OCI-LY7 (cell line): ENCODE data around the gene EPHA1. TPM values are rescaled to one million over a fixed set of nuclear protein-coding genes. Genes with fewer than 3 reads are reported as not detected.

ENCODE experiments used
- BruUV-seq: library from RNA; stranded (reverse); fragments of 400-500 nt; replicated peaks from 2 replicates; lab custom pipeline; 2021; lab: Mats Ljungman, UMichigan
- CTCF ChIA-PET: fragments of 300-600 bp; sonication (Branson Sonifier 250); formaldehyde crosslinking; loops from one replicate; lab custom pipeline; 2022; ENCODE audit warnings: antibody characterized with exemption; ENCODE audit not compliant: unreplicated experiment; lab: Charles Lee
- POLR2A ChIA-PET: fragments of 300-600 bp; sonication (Branson Sonifier 250); formaldehyde crosslinking; loops from one replicate; lab custom pipeline; 2022; ENCODE audit warnings: antibody characterized with exemption; lab: Charles Lee
- DNase-seq: peaks from one replicate; pipeline ENCODE4 v3.0.0-alpha.2; 2015; ENCODE audit warnings: low spot score
- H2AFZ ChIP-seq: fragments of 200-600 bp; sonication (generic), shearing (Covaris generic); 2 replicates; pipeline ENCODE4 v1.6.1; 2014; ENCODE audit warnings: mild to moderate bottlenecking, antibody characterized with exemption, low read length, moderate library complexity
- H3K27ac ChIP-seq: fragments of 200-600 bp; sonication (generic); 2 replicates; pipeline ENCODE4 v1.5.1; 2014; ENCODE audit warnings: mixed run types, low read depth, mild to moderate bottlenecking, moderate library complexity, low read length, inconsistent platforms; ENCODE audit not compliant: poor library complexity, severe bottlenecking
- H3K36me3 ChIP-seq: fragments of 200-600 bp; sonication (generic); 2 replicates; pipeline ENCODE4 v1.6.1; 2014; ENCODE audit warnings: mild to moderate bottlenecking, antibody characterized with exemption, low read length, moderate library complexity, mixed read lengths; ENCODE audit not compliant: insufficient read depth
- H3K4me1 ChIP-seq: fragments of 200-600 bp; sonication (generic); 2 replicates; pipeline ENCODE4 v1.5.1; 2014; ENCODE audit warnings: mild to moderate bottlenecking, low read length; ENCODE audit not compliant: insufficient read depth, poor library complexity, severe bottlenecking
- H3K4me2 ChIP-seq: fragments of 200-600 bp; sonication (generic); 2 replicates; pipeline ENCODE4 v1.6.1; 2014; ENCODE audit warnings: mild to moderate bottlenecking, low read length
- H3K4me3 ChIP-seq: fragments of 200-600 bp; sonication (generic); 2 replicates; pipeline ENCODE4 v1.5.1; 2014; ENCODE audit warnings: mild to moderate bottlenecking, low read depth, low read length; ENCODE audit not compliant: poor library complexity, severe bottlenecking
- H3K79me2 ChIP-seq: fragments of 200-600 bp; sonication (generic); 2 replicates; pipeline ENCODE4 v1.6.1; 2016; ENCODE audit warnings: low read depth, mild to moderate bottlenecking, low read length, moderate library complexity, mixed read lengths; ENCODE audit not compliant: insufficient read depth
- H3K9me2 ChIP-seq: fragments of 200-600 bp; sonication (generic); 2 replicates; pipeline ENCODE4 v1.6.1; 2016; ENCODE audit warnings: mild to moderate bottlenecking, low read length, mixed read lengths; ENCODE audit not compliant: insufficient read depth
- H3K9me3 ChIP-seq: fragments of 200-600 bp; sonication (generic); 2 replicates; pipeline ENCODE4 v1.6.1; 2014; ENCODE audit warnings: mild to moderate bottlenecking, mixed run types, low read length, mixed read lengths
- H4K20me1 ChIP-seq: fragments of 200-600 bp; sonication (generic); 2 replicates; pipeline ENCODE4 v1.6.1; 2014; ENCODE audit warnings: mild to moderate bottlenecking, antibody characterized with exemption, low read length, moderate library complexity, mixed read lengths; ENCODE audit not compliant: insufficient read depth
- EZH2phosphoT487 ChIP-seq: fragments of 200-600 bp; sonication (generic); IDR thresholded peaks from 2 replicates; pipeline ENCODE4 v1.6.1; 2018; ENCODE audit warnings: low read depth, borderline replicate concordance, mild to moderate bottlenecking, mixed run types, antibody characterized with exemption, low read length, moderate library complexity, mixed read lengths
- intact Hi-C: fragments of 100-400 bp; cut with micrococcal nuclease; formaldehyde crosslinking; loops from one replicate; pipeline ENCODE4 v1.10.0; 2022; ENCODE audit not compliant: unreplicated experiment
- total RNA-seq, 2 experiments: library from RNA; depleted of rRNA in 1 of 2; stranded (reverse); fragments of >200 nt in 1 of 2; shearing (Covaris generic) in 1 of 2; gene quantifications; 2 replicates each; pipeline ENCODE4 v1.2.3, GENCODE V29; 2014 to 2022
- TF ChIP-seq, protein P1 (sequence below): fragments of 200-600 bp; sonication (generic); conservative IDR thresholded peaks from 2 replicates; pipeline ENCODE4 v1.5.1; 2014; ENCODE audit warnings: mild to moderate bottlenecking, antibody characterized with exemption, low read length, moderate library complexity, mixed read lengths

EPHA1 gene
- total RNA-seq, 2 experiments from 2014 or later = not detected

DNA sequence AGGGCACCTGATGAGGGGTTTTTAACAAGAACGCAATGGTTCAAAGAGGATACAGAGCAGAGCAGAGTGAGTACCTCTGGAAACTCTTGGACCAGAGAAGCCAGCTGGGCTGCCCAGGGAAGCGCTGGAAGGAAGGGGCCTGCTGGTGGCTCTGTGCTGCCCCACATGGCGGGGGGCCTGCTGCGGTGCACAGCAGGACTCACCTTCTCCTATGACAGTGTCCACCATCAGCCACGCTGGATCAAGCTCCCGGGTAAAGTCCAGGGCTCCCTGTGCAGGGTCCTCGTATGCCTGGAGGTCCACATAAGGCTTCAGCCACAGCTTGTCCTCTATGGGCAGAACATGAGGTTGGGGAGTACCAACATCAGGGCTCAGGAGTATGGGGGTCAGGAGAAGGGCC lies 12.5 kb downstream of the EPHA1 start:
- intact Hi-C loops = no loop called here
- TF ChIP-seq EZH2phosphoT487 = no peak
- TF ChIP-seq, protein P1, sequence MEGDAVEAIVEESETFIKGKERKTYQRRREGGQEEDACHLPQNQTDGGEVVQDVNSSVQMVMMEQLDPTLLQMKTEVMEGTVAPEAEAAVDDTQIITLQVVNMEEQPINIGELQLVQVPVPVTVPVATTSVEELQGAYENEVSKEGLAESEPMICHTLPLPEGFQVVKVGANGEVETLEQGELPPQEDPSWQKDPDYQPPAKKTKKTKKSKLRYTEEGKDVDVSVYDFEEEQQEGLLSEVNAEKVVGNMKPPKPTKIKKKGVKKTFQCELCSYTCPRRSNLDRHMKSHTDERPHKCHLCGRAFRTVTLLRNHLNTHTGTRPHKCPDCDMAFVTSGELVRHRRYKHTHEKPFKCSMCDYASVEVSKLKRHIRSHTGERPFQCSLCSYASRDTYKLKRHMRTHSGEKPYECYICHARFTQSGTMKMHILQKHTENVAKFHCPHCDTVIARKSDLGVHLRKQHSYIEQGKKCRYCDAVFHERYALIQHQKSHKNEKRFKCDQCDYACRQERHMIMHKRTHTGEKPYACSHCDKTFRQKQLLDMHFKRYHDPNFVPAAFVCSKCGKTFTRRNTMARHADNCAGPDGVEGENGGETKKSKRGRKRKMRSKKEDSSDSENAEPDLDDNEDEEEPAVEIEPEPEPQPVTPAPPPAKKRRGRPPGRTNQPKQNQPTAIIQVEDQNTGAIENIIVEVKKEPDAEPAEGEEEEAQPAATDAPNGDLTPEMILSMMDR = no peak
- Histone ChIP-seq H3K4me2 (no peak overlapping the region), H3K4me1 (no peaks in the 10 kb centered on the region), H3K9me2 (no peaks in the 10 kb centered on the region), H3K9me3 (no peaks in the 10 kb centered on the region), H4K20me1 (no peaks in the 10 kb centered on the region; the same call in 1 of the 2 replicates), H3K79me2 (no peaks in the 10 kb centered on the region), H2AFZ (no peak overlapping the region), H3K36me3 (no peaks in the 10 kb centered on the region), H3K27ac (no peak overlapping the region), H3K4me3 (no peak overlapping the region)
- DNase-seq = no peak
- no TSS peak for BruUV-seq
- CTCF ChIA-PET = no interaction called here
- POLR2A ChIA-PET = no interaction called here

DNA sequence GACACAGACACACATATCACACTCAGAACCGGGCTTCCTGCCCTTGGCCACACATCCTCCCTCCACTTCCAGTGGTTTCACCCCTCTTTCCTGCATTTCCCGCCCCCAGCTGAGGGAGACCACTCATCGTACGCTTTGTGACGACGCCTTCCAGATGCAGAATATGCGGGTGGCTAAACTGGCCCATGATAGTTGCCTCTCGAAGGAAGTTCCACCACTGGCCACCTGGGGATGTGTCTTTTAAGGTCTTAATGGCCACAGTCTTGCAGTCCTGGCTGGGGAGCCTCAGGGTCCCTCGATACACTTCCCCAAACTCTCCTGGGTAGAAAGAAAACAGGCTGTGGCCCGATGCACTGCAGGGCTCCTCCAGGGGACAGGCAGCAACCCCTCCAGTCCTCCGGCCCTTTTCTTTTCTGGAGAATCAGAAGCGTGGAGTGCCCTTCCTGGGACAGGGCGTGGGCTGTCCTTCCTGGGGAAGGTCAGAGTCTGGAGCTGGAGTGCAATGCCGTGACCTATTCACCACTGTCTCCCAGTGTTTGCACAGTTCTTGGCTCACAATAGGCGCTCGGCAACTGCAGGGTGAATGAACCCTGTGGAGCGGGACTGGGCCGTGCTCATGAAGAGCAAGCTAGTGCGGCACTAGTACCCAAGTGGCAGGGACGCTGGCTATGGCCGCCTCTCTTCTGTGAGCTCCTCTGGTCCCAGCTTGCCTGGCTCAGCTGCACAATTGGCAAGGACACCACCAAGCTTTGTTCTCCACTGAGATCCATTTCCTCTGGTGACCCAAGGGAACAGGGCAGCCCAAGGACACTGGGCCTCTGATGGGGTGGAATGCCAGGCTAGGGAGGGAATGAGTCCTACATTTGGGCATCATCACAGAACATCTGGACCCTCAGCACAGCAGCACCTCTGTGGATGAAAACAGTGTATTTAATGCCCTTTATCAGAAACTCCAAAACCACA lies 13.2 kb downstream of the EPHA1 start:
- TF ChIP-seq, protein P1 = no peak
- no peak for TF ChIP-seq EZH2phosphoT487
- POLR2A ChIA-PET = no interaction called here
- intact Hi-C loops = no loop called here
- Histone ChIP-seq H3K4me2 (no peak overlapping the region), H3K4me1 (no peaks in the 10 kb centered on the region), H3K36me3 (no peaks in the 10 kb centered on the region), H3K79me2 (no peaks in the 10 kb centered on the region), H3K4me3 (no peak overlapping the region), H3K27ac (no peak overlapping the region), H3K9me2 (no peaks in the 10 kb centered on the region), H3K9me3 (no peaks in the 10 kb centered on the region), H4K20me1 (no peaks in the 10 kb centered on the region; the same call in 1 of the 2 replicates), H2AFZ (no peak overlapping the region)
- no TSS peak for BruUV-seq
- DNase-seq = no peak
- CTCF ChIA-PET = no interaction called here

DNA sequence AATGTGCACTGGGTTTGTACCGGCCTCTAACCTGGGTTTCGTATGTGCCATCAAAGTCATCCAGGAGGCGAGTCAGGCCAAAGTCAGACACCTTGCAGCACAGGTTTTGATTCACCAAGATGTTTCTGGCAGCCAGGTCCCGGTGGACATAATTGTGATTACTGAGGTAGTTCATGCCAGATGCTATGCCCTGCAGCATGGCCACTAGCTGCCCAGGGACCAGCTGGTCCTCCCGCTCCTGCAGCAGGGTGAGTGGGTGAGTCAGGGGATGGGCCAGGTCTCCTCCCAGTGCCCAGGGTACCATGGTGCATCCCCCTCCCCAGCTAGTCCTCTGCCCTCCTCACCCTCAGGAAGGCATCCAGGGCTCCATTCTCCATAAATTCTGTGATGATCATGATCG lies 13.9 kb downstream of the EPHA1 start:
- no peak overlapping the region for H3K4me2 ChIP-seq
- no peak overlapping the region for H2AFZ ChIP-seq
- H3K79me2 ChIP-seq = no peaks in the 10 kb centered on the region
- no peaks in the 10 kb centered on the region for H3K9me2 ChIP-seq
- no peaks in the 10 kb centered on the region for H4K20me1 ChIP-seq
- H3K27ac ChIP-seq = no peak overlapping the region
- BruUV-seq = no TSS peak
- TF ChIP-seq, protein P1 = no peak
- TF ChIP-seq EZH2phosphoT487 = no peak
- H3K9me3 ChIP-seq = no peaks in the 10 kb centered on the region
- ChIA-PET POLR2A (no interaction called here), CTCF (no interaction called here)
- intact Hi-C loops = no loop called here
- DNase-seq = no peak
- H3K4me3 ChIP-seq = no peak overlapping the region
- H3K4me1 ChIP-seq = no peaks in the 10 kb centered on the region
- H3K36me3 ChIP-seq = no peaks in the 10 kb centered on the region
